Ramos (cell line): ENCODE results near the gene ATAD3B.
"Not testable (repeated sequence)": the region's sequence is repeated elsewhere in the genome, so short reads cannot be mapped to it uniquely, and the experiment has no call there.

Source experiments
- in situ Hi-C: fragments of 300-500 bp; cut with MboI; formaldehyde crosslinking; loops from one replicate; pipeline ENCODE4 v1.14.3; 2022; ENCODE audit warnings: low sequenced_read_pairs; ENCODE audit not compliant: unreplicated experiment

The ATAD3B gene

DNA sequence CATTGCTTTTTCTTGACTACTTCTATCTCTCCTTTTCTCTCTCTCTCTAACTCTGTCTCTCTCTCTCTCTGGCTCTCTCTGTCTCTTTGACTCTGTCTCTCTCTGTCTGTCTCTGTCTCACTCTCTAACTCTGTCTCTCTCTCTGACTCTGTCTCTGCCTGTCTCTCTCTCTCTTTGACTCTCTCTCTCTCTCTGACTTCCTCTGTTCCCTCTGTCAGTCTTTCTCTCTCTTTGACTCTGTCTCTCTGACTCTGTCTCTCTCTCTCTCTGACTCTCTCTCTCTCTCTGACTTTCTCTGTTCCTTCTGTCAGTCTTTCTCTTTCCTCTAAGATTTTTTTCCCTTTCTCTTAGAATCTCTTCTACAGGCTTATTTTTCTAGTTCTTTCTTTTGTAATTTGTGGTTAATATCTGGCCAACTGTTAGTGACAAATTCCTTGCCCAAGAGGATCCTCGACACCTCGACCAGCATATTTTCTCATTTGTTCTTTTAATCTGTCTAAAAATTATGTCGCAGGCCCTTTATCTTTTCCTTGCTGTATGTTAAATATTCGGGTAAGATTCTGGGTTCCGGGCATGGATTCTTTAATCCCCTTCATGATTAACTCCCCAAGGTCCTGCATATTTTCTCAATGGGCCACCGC, 22.3 kb upstream of the ATAD3B start, which contains the start of gene ATAD3C:
Gene ATAD3C, plus strand, starts transcription at position 591 of the 641 bp plus-strand sequence. CDS start 995 bp downstream, outside the sequence.
- in situ Hi-C loops: no loop called here

DNA sequence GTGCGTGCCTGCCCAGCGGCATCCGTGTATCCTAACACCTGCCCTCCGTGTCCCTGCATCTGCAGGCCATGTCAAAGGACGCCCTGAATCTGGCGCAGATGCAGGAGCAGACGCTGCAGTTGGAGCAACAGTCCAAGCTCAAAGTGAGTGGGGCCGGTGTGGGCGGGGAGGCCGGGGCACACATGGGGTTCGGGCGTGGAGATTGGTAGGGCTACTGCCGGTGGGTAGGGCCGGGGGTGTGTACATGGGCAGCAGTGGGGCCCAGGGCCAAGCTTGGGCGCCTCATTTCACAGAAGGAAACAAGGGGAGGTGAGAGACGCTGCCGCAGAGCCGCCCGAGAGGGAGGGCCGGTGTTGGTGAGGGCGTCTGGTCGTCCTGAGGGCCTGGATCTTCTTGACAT, 20.9 kb upstream of the ATAD3B start:
- in situ Hi-C loops: not testable (repeated sequence)

DNA sequence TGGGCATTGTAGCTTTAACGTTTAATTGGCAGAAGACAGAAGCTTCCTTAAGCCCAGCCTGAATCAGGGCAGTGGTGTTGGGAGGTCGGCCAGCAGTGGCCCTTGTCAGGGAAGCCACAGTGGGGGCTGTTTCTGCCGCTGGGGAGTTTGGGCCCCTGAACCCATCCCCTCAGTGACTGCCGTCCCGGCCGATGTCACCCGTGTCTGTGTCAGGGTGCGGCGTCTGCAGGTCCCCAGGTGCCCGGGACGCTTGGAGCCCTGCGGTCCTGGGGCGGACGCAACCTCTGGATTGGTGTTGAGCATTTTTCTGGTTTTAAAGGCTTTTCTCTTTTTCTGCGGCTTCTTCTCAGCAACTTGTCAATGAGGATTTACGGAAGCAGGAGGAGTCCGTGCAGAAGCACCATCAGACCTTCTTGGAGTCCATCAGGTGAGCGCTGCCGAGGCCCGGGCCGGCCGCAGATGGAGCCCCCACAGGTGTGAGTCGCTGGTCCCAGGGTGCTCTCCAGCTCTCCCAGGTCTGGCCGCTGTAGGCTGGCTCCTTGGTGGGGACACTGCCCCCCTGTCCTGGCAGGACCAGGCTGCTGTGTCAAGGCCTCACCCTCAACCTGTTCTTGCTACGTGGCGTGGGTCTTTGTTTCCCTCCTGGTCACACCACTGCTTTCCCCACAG, 19.7 kb upstream of the ATAD3B start:
- in situ Hi-C loops: no loop called here

DNA sequence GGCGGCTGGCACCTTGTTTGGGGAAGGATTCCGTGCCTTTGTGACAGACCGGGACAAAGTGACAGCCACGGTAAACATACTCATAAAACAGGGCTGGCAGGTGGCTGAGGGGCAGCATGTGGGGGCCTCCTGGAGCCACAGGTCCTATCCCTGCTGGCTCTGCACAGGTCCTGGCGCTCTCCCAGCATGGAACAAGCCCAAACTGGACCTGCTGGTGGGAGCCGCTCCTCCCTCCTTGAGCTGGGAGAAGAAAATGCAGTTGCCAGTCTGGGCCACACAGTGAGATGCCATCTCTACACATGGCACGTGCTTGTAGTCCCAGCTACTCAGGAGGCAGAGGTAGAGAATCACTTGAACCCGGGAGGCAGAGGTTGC, 19.2 kb upstream of the ATAD3B start:
- in situ Hi-C loops: not testable (repeated sequence)

DNA sequence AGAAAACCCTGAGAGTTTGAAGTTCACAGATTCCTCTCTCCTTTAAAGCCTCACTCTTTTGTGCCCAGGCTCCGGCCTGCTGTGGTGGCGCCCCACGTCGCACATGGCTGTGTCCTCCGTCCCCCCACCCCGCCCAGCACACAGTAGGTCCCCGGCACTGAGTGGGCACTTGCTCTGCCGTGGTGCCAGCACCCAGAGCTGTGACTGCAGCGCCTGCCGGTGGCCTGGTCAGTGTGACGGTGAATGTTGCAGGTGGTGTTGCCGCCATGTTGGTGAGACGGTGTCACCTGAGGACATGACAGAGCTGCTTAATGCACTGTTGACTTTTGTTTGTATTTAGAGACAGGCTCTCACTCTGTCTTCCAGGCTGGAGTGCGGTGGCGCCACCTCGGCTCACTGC, 18.7 kb upstream of the ATAD3B start:
- in situ Hi-C loops: no loop called here

DNA sequence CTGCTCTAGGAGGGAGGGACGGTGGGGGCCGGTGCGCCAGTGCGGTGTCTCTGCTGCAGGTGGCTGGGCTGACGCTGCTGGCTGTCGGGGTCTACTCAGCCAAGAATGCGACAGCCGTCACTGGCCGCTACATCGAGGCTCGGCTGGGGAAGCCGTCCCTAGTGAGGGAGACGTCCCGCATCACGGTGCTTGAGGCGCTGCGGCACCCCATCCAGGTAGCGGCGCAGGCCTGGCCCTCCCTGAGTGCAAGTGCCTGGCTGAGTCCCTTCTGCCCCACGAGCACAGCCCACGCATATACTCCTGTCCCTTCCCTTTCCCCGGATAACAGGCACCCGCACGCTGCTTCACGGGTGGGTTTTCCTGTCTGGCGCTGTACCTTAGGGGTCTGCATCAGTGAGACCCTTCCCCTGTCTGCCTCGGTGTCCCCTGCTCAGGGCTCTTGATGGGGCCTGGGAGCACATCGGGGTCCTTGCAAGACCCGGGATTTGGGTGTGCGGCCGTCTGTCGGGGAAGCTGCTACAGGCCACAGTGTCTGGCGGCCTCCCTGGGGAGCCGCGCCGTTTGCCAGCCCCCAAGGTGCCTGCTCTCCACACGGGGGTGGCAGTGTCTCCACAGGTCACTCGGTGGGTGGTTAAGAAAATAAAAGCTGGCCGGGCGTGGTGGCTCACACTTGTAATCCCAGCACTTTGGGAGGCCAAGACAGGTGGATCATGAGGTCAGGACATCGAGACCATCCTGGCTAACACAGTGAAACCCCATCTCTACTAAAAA, 17.1 kb upstream of the ATAD3B start:
- in situ Hi-C loops: not testable (repeated sequence)

GRCh38 chr1:1455366-1455884, 16.1 kb upstream of the ATAD3B start:
- in situ Hi-C loops: no loop called here

DNA sequence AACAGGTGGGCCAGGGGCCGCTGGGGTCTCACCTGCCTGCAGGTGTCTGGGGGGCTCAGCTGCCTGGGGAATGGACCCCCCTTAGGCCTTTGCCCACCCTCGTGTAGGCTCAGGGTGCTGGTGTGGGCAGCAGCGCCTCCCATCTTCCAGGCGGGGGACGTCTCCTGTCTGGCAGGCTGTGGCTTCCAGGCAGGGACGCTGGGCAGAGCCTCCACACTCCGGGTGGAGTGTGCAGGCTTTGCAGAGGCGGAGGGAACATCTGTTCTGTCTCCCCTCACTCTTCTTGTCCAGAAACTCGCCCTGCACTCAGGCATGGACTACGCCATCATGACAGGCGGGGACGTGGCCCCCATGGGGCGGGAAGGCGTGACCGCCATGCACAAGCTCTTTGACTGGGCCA, 15.6 kb upstream of the ATAD3B start:
- in situ Hi-C loops: not testable (repeated sequence)

DNA sequence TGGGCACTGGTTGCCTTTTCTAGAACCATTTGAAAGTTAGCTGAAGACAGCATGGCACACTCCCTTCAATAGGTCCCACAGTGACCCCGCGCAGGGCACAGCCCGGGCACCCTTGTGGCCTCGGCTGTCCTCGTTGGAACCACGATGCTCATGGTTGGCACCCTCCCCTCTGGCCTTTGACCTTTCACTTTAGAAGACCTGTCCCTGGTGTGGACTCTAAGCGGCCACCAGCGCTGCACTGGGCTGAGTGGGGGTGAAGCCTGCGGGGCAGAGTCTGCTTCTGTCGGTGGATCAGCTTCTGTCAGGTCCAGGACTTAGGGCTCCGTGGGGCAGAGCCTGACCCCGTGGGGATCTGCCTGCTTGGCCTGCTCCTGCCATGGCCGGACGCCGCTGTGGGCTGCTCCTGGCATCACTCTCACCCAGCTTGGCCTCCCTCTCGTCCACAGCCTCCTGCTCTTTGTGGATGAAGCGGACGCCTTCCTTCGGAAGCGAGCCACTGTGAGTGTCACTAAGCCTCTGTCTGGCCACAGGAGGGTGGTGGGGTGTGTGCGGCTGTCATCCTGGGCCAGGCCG, 14.8 kb upstream of the ATAD3B start:
- in situ Hi-C loops: not testable (repeated sequence)

GRCh38 chr1:1459156-1459555, 12.4 kb upstream of the ATAD3B start:
- in situ Hi-C loops: not testable (repeated sequence)

GRCh38 chr1:1459711-1460110, 11.9 kb upstream of the ATAD3B start:
- in situ Hi-C loops: not testable (repeated sequence)

DNA sequence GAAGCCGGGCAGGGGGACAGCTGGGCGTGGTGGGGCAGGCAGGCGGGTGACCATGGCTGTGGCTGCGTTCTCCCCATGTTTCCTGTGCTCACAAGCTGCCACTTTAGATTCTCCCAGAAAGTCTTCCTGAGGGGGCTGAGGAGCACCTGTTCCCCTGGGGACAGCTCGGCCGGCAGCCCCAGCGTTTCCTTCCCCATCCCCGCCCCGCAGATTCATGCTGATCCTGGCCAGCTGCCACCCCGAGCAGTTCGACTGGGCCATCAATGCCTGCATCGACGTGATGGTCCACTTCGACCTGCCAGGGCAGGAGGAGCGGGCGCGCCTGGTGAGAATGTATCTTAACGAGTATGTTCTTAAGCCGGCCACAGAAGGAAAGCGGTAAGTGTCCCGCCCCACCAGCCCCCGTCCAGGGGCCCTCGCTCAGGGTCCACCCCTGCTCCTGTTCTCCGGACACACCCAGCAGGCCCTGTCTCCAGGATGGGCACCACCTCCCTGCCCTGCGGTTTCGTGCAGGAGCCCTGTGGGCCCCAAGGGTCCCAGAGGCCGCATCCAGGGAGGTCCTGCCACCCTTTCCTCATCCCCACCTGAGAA, 10.9 kb upstream of the ATAD3B start:
- in situ Hi-C loops: no loop called here

DNA sequence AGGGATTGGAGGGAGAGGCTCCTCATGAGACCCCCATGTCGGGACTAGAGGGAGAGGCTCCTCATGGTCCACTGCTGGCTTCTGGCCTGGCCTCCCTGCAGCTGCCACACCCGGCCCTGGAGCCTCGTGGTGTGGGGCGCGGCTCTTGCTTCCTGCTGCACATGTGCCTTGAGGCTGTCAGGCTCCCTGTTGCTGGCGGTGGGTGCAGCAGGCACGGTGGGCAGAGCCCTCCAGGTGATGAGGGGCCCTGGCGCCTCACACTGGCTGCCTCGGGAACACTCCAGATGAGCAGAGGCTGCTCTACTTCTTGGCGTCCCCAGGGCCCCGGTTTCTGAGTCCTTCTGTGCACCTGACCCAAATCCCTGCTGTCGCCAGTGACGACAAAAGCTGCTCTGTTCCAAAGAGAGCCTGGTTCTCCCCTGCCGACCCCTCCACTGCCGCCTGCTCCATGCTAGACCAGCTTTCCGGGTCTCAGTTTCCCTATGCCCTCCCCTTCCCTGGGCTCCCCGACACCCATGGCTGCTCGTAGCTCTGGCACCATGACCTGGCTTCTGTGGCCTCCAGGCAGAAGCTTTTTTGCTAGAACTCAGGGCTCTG, 9.7 kb upstream of the ATAD3B start:
- in situ Hi-C loops: no loop called here

GRCh38 chr1:1462318-1462966, 9.1 kb upstream of the ATAD3B start:
- in situ Hi-C loops: no loop called here

DNA sequence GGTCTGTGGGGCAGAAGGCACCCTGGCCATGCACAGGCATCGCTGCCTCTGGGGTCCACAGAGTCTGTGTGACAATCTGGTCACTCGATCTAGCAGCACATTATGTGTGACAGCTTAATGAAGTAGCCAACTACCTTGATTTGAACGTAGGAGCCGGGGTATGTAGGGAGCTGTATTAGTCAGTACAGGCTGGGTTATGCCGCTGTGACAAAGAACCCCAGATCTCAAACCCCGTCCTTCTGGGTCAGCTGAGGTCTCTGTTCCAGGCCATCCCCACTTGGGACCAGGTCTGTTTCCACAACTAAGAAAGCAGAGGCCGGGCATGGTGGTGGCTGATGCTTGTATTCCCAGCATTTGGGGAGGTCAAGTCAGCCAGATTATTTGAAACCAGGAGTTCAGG, 8.3 kb upstream of the ATAD3B start:
- in situ Hi-C loops: no loop called here

- in situ Hi-C loops: not testable (repeated sequence)
Measured at GRCh38 chr1:1468196-1468985, 3.2 kb upstream of the ATAD3B start.

DNA sequence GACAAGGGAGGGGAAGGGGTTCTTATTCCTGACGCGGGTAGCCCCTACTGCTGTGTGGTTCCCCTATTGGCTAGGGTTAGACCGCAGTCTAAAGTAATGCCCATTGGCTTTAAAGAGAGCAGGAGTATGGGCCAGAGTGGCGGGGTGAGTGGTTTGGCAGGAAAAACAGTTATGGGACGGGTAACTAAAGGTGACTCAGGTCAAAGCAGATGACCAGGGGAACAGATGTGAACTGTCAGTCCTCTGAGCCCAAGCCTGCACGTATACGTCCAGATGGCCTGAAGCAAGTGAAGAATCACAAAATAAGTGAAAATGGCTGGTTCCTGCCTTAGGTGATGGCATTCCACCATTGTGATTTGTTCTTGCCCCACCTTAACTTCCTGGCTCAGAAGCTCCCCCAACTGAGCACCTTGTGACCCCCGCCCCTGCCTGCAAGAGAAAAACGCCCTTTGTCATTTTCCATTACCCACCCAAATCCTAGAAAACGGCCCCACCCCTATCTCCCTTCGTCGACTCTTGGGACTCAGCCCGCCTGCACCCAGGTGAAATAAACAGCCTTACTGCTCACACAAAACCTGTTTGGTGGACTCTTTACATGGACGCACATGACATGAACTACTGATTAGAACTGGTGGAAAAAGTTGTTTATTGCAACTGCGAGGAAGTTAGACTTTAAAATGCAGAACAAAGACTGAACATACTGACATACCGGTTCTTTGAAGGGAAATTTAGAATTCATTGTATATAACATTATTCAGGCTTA, 758 bp upstream of the ATAD3B start:
- in situ Hi-C loops: no loop called here
